MG63 (cell line): ENCODE data around the gene PAK6. TPM values are rescaled to one million over a fixed set of nuclear protein-coding genes. Genes with fewer than 3 reads are reported as not detected.

Experiments used
- DNase-seq: peaks from one replicate; pipeline ENCODE4 v3.0.0-alpha.2; 2020
- H3K27me3 ChIP-seq: fragments of 250-450 bp; sonication (Bioruptor Pico); 2 replicates; pipeline ENCODE4 v1.5.1; 2020; ENCODE audit warnings: mild to moderate bottlenecking, moderate library complexity
- H3K36me3 ChIP-seq: fragments of 250-450 bp; sonication (Bioruptor Pico); 2 replicates; pipeline ENCODE4 v1.5.1; 2020; ENCODE audit warnings: mild to moderate bottlenecking, moderate library complexity
- H3K4me3 ChIP-seq: fragments of 250-450 bp; sonication (Bioruptor Pico); 2 replicates; pipeline ENCODE4 v1.5.1; 2020; ENCODE audit warnings: mild to moderate bottlenecking, moderate library complexity
- H3K9me3 ChIP-seq: fragments of 250-450 bp; sonication (Bioruptor Pico); 2 replicates; pipeline ENCODE4 v1.5.1; 2020; ENCODE audit warnings: mild to moderate bottlenecking, moderate library complexity
- total RNA-seq: library from RNA; depleted of rRNA; stranded (reverse); fragments of >200 nt; shearing (Covaris generic); gene quantifications from 2 replicates; pipeline ENCODE4 v1.2.3, GENCODE V29; 2014; ENCODE audit warnings: low replicate concordance

Gene PAK6
- total RNA-seq, 1 experiment from 2014 or later, result 3.9 TPM

GRCh38 chr15:40266828-40267304 is 28.0 kb downstream of the PAK6 start:
- no peak overlapping the region for H3K4me3 ChIP-seq
- peak; percentile 94 for DNase-seq
- no peaks in the 10 kb centered on the region for H3K36me3 ChIP-seq
- H3K9me3 ChIP-seq, result no peaks in the 10 kb centered on the region
- no peaks in the 10 kb centered on the region for H3K27me3 ChIP-seq

GRCh38 chr15:40267670-40268069 is 28.8 kb downstream of the PAK6 start:
- DNase-seq, result no peak
- H3K9me3 ChIP-seq, result no peaks in the 10 kb centered on the region
- no peaks in the 10 kb centered on the region for H3K27me3 ChIP-seq
- no peak overlapping the region for H3K4me3 ChIP-seq
- H3K36me3 ChIP-seq, result no peaks in the 10 kb centered on the region

GRCh38 chr15:40269604-40270003 is 30.7 kb downstream of the PAK6 start:
- H3K9me3 ChIP-seq, result no peaks in the 10 kb centered on the region
- no peaks in the 10 kb centered on the region for H3K27me3 ChIP-seq
- DNase-seq, result no peak
- no peaks in the 10 kb centered on the region for H3K36me3 ChIP-seq
- H3K4me3 ChIP-seq, result no peak overlapping the region

GRCh38 chr15:40270246-40270995 is 31.6 kb downstream of the PAK6 start:
- Histone ChIP-seq H3K4me3 (no peak overlapping the region), H3K27me3 (no peaks in the 10 kb centered on the region), H3K9me3 (no peaks in the 10 kb centered on the region), H3K36me3 (no peaks in the 10 kb centered on the region)
- no peak for DNase-seq

GRCh38 chr15:40271685-40272484 is 33.0 kb downstream of the PAK6 start:
- Histone ChIP-seq H3K9me3 (no peaks in the 10 kb centered on the region), H3K4me3 (no peak overlapping the region), H3K27me3 (no peaks in the 10 kb centered on the region), H3K36me3 (no peaks in the 10 kb centered on the region)
- DNase-seq, result no peak

GRCh38 chr15:40272485-40273056 is 33.7 kb downstream of the PAK6 start:
- H3K9me3 ChIP-seq, result no peaks in the 10 kb centered on the region
- H3K4me3 ChIP-seq, result no peak overlapping the region
- no peaks in the 10 kb centered on the region for H3K36me3 ChIP-seq
- no peak for DNase-seq
- no peaks in the 10 kb centered on the region for H3K27me3 ChIP-seq

- Histone ChIP-seq H3K36me3 (no peaks in the 10 kb centered on the region), H3K4me3 (no peak overlapping the region), H3K9me3 (no peaks in the 10 kb centered on the region), H3K27me3 (no peaks in the 10 kb centered on the region)
- DNase-seq, result no peak
Observed at GRCh38 chr15:40273428-40273827, 34.6 kb downstream of the PAK6 start.

GRCh38 chr15:40274350-40275274 is 35.7 kb downstream of the PAK6 start:
- Histone ChIP-seq H3K36me3 (no peaks in the 10 kb centered on the region), H3K9me3 (no peaks in the 10 kb centered on the region), H3K27me3 (no peaks in the 10 kb centered on the region), H3K4me3 (no peak overlapping the region)
- DNase-seq, result peak; percentile 64

GRCh38 chr15:40275523-40275922 is 36.7 kb downstream of the PAK6 start:
- DNase-seq, result no peak
- Histone ChIP-seq H3K27me3 (no peaks in the 10 kb centered on the region), H3K4me3 (no peak overlapping the region), H3K9me3 (no peaks in the 10 kb centered on the region), H3K36me3 (no peaks in the 10 kb centered on the region)

GRCh38 chr15:40275954-40276353 is 37.1 kb downstream of the PAK6 start:
- Histone ChIP-seq H3K4me3 (no peak overlapping the region), H3K9me3 (no peaks in the 10 kb centered on the region), H3K27me3 (no peaks in the 10 kb centered on the region), H3K36me3 (no peaks in the 10 kb centered on the region)
- DNase-seq, result no peak

GRCh38 chr15:40276927-40277326 is 38.1 kb downstream of the PAK6 start:
- Histone ChIP-seq H3K4me3 (no peak overlapping the region), H3K36me3 (no peaks in the 10 kb centered on the region), H3K9me3 (no peaks in the 10 kb centered on the region), H3K27me3 (no peaks in the 10 kb centered on the region)
- DNase-seq, result no peak

GRCh38 chr15:40277471-40277870 is 38.6 kb downstream of the PAK6 start:
- no peak overlapping the region for H3K4me3 ChIP-seq
- H3K27me3 ChIP-seq, result peaks cover 3% of the 10 kb centered on the region; the same call in 1 of the 2 replicates
- H3K9me3 ChIP-seq, result no peaks in the 10 kb centered on the region
- no peak for DNase-seq
- H3K36me3 ChIP-seq, result no peaks in the 10 kb centered on the region

GRCh38 chr15:40278026-40278425 is 39.2 kb downstream of the PAK6 start:
- Histone ChIP-seq H3K36me3 (no peaks in the 10 kb centered on the region), H3K4me3 (no peak overlapping the region), H3K27me3 (peaks cover 3% of the 10 kb centered on the region; the same call in 1 of the 2 replicates), H3K9me3 (no peaks in the 10 kb centered on the region)
- no peak for DNase-seq

GRCh38 chr15:40279437-40280141 is 40.7 kb downstream of the PAK6 start:
- Histone ChIP-seq H3K27me3 (peaks cover 3% of the 10 kb centered on the region; the same call in 1 of the 2 replicates), H3K4me3 (no peak overlapping the region), H3K9me3 (no peaks in the 10 kb centered on the region), H3K36me3 (no peaks in the 10 kb centered on the region)
- DNase-seq, result peak; percentile 45

- no peak overlapping the region for H3K4me3 ChIP-seq
- no peak for DNase-seq
- H3K27me3 ChIP-seq, result peaks cover 3% of the 10 kb centered on the region; the same call in 1 of the 2 replicates
- H3K36me3 ChIP-seq, result no peaks in the 10 kb centered on the region
- H3K9me3 ChIP-seq, result no peaks in the 10 kb centered on the region
Observed at GRCh38 chr15:40280260-40281056, 41.6 kb downstream of the PAK6 start.
